GM12874 (cell line): ENCODE results near the gene C18orf32.

ENCODE experiments used
- TF ChIP-seq, protein P1 (sequence below): IDR thresholded peaks from 2 replicates; pipeline ENCODE4 v1.5.1; 2011; ENCODE audit warnings: low read depth, mild to moderate bottlenecking, control low read depth, low read length, moderate library complexity; ENCODE audit not compliant: insufficient read depth

Gene C18orf32

DNA sequence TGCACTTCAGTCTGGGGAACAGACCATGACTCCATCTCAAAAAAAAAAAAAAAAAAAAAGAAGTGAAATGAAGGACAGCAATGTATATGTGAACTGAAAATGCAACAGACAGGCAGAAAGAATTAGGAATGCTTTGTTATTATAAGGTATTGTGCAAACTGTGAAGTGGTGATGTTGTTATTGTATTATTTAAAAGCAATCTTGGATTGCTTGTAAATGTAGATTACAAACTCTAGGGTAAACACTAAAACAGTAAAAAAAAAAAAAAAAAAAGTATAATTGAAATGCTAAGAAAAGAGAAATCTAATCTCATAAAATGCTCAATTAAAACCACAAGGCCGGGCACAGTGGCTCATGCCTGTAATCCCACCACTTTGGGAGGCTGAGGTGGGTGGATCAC lies 51.9 kb downstream of the C18orf32 start:
- TF ChIP-seq, protein P1, sequence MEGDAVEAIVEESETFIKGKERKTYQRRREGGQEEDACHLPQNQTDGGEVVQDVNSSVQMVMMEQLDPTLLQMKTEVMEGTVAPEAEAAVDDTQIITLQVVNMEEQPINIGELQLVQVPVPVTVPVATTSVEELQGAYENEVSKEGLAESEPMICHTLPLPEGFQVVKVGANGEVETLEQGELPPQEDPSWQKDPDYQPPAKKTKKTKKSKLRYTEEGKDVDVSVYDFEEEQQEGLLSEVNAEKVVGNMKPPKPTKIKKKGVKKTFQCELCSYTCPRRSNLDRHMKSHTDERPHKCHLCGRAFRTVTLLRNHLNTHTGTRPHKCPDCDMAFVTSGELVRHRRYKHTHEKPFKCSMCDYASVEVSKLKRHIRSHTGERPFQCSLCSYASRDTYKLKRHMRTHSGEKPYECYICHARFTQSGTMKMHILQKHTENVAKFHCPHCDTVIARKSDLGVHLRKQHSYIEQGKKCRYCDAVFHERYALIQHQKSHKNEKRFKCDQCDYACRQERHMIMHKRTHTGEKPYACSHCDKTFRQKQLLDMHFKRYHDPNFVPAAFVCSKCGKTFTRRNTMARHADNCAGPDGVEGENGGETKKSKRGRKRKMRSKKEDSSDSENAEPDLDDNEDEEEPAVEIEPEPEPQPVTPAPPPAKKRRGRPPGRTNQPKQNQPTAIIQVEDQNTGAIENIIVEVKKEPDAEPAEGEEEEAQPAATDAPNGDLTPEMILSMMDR, result no peak

DNA sequence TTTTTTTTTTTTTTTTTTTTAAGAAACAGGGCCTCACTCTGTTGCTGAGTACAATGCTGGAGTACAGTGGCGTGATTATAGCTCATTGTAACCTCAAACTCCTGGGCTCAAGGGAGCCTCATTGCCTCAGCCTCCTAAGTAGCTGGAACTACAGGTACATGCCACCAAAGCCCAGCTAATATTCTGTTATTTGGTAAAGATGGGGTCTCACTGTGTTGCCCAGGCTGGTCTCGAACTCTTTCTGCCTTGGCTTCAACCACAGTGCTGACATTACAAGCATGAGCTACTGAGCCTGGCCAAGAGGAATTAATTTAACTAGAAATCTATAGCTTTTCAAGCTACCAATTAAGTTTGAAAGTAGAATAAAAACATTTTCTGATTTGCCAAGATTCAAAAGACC lies 54.4 kb downstream of the C18orf32 start:
- TF ChIP-seq, protein P1, result no peak

- TF ChIP-seq, protein P1, result no peak
These were observed 55.7 kb downstream of the C18orf32 start for GRCh38 chr18:49431165-49431962.
